Activated CD4-positive, CD25-positive, alpha-beta regulatory T cell treated with anti-CD3 and anti-CD28 coated beads, Interleukin-2, amount 50 U/mL, for 16 hours (primary cell): ENCODE measurements around the gene ZSWIM3.

Experiments used
- DNase-seq: peaks from one replicate; pipeline ENCODE4 v3.0.0-alpha.2; 2020; ENCODE audit warnings: low read depth, low spot score

ZSWIM3 gene

DNA sequence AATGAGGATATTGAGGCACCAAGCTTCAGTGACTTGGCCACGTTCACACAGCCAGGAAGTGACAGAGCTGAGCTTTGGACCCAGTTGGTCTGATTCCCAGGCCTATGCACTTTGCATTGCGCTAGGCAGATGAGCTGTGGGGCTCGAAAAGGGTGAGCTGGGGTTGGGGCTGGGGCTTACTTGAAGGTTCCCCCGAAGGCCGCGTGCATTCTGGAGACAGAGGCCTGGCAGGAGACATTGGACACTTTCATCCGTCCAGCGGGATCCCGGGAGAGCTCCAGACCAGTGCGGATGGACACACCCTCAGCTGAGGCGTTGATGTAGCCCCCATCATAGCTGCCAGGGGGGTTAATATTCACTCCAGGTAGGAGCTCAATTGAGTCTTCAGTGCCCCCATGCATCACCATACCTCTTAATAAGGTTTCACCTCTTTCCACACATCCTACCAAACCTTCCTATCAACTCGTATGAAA is 52.0 kb downstream of the ZSWIM3 start:
- no peak for DNase-seq

DNA sequence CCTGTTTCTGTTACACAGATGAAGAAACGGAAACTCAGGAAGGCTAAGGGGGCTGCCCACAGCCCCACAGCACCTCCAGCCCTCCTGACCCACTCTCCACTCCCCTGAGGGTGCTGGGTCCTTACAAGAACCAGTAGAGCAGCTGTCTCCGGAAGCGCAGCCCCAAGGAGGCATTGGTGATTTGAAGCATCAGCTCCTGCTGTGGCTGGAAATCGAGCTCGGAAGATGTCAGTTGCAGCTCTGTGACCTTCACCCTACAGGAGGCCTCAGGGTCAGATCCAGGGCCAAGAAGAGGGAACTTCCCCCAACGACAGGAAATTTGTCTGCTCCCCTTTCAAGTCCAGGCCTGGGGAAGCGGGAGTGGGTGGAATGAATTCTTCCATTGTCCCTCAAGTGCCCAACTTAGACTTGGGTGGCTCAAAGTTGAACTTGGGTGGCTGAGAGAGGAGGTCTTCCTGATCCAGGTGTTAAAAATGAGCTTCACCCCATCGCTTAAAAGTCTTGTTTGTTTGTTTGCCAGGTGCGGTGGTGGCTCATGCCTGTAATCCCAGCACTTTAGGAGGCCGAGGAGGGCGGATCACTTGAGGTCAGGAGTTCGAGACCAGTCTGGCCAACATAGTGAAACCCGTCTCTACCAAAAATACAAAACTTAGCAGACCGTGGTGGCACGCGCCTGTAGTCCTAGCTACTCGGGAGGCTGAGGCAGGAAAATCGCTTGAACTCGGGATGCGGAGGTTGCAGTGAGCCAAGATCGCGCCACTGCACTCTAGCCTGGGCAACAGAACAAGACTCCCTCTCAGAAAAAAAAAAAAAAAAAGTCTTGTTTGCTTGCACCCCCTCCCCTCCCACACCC is 52.6 kb downstream of the ZSWIM3 start:
- DNase-seq = no peak

DNA sequence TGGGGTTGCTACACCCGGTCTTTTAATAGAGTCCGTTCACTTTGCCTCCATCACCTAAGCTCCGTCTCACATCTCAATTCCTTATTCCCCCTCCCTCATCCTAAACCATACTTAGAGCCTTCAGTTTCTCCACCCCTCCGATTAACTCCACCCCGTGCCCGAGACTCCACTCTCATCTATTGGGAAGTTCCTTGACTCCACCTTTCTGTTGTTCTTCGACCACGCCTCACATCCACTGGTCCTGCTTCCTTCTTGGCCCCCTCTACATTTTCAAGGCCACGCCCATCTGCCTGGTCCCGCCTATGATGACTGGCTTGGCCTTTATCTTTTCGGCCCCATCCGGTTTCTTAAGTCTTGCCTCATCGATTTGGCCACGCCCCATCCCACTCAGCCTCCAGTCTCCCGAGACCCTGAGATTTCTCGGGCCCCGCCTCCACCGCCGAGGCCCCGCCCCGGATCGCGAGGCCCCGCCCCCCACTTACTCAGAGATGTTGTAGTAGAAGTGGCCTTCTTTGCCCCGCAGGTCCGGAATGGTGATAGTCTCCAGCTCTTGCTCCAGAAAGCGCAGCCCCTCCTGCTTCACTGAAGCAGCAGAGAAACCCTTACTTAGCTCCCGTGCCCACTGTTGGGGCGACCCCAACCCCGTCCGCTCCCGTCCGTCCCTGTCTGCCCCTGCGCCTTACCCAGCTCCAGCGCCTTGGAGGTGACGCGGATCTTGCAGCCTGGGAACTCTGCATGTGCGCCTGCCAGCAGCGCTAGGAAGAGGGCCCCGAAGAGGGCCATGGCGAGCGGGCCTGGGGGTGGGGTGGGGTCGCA is 53.5 kb downstream of the ZSWIM3 start:
- peak; percentile 79 for DNase-seq

DNA sequence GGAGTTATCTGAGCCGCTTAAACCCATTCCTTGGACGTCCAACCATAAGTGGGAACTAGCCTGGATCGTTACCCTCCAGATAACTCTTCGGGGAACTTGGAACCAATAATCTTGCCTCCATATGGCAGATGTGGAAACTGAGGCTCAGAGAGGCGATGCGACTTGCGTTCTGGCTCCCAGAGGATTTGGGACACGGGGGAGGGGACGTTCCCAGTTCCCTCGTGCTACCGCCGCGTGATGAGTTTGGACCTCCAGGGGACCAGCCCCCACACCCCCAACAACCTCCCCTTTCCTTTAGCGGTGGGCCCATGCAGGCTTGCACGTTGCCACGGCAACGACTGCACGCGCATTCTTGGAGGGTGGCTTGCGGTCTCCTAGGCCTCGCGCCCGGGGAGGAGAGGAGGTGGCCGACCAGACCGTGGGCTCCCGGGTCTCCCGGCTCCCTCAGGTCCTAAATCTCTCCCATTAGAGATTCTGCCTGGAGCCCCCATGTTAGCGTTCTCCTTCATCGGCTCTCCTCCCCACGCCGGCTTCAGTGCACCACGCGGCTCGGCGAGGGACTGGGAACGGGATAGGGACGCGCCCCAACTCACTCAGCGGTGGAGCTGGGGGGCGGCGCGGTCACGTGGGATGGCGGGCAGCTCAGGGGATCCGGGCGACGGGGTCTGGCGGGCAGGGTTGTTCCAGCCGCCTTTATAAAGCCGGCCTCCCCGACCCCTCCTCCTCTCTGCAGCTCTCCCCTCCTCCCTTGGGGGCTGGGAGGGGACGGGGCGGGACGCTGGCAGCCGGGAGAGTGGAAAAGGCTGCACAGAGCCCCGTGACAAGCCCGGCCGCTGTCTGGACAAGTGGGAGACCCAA is 54.3 kb downstream of the ZSWIM3 start, which contains the start of gene PLTP:
Gene PLTP, minus strand, starts transcription at position 670 of the 858 bp plus-strand sequence. CDS start 703 bp downstream, outside the sequence.
- DNase-seq = no peak

DNA sequence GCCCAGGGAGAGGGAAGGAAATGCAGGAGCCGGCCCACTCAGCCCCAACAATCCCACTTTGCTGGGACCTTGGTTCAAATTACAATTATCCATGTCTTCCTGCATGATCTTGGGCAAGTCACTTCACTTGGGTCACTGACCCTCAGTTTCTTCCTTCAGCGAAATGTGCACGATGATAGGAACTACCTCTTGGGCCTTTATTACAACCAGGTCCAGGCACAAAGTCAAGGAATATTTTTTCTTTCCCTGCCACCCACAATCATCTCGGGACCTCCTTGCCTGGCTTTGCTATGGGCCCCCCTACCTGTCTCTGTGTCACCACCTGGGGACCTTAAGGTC is 54.9 kb downstream of the ZSWIM3 start:
- no peak for DNase-seq

DNA sequence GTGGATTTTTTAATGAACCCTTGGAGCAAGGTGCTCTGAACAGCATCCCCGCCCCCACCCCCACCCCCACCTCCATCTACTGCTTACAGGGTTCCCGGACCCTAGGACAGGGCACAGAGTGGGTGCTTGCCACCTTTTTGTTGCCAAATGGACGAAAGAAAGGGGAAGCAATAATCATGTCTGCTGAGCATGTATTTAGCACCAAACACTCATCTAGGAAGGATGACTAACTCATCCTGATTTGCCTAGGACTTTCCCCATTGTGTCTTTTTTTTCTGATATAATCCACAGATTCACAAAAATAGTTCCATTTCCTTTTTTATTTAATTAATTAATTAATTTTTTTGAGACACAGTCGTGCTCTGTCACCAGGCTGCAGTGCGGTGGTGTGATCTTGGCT is 55.7 kb downstream of the ZSWIM3 start:
- no peak for DNase-seq

DNA sequence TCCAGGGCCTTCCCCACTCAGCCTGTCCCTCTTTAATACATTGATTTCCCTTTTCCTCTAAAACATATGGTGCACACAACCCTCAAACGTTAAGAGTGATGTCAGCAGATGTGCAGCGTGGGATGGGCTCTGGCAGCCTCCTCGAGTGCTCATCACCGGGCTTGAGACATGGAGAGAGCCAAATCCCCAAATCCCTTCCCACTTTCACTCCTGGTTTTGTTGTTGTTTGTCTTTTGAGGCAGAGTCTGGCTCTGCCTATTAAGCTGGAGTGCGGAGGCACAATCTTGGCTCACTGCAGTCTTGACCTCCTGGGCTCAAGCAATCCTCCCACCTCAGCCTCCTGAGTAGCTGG is 60.4 kb downstream of the ZSWIM3 start:
- no peak for DNase-seq

DNA sequence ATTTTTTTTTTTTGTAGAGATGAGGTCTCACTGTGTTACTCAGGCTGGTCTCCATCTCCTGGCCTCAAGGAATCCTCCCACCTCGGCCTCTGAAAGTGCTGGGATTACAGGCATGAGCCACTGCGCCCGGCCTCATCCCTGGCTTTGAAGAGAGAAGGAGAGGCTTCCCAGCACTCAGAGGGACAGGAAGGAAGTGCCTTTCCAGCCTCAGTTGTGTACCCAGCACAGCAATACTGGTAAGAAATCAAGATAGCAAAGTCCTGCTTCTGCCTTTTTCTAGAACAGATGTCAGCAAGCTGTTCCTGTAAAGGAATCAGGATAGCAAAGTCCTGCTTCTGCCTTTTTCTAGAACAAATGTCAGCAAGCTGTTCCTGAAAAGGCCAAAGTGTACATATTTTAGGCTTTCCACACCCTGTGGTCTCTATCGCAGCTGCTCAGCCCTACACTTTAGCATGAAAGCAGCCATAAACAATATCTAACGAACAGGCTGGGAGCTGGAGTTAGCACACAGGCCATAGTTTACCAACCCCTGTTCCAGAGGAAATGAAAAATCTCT is 60.8 kb downstream of the ZSWIM3 start:
- DNase-seq = no peak

DNA sequence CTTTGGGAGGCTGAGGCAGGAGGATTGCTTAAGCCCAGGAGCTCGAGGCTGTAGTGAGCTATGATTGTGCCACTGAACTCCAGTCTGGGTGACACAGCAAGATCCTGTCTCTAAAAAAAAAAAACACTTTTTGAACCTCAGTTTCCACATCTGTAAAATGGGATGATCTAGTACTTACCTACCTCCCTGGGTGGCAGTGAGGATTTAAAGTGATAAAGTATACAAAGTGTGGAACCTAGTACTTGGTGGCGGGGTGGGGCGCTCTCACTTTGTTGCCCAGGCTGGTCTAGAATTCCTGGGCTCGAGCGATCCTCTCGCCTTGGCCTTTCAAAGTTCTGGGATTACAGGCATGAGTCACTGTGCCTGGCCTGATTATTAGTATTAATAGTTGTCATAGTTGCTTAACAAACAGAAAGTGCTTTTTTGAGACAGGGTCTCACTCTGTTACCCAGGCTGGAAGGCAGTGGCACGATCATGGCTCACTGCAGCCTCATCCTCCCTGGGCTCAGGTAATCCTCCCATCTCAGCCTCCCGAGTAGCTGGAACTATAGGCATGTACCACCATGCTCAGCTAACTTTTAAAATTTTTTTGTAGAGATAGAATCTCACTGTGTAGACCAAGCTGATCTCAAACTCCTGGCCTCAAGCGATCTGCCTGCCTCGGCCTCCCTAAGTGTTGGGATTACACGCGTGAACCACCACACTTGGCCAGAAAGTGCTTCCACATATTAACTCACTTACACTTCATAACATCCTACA is 61.5 kb downstream of the ZSWIM3 start:
- DNase-seq = no peak

DNA sequence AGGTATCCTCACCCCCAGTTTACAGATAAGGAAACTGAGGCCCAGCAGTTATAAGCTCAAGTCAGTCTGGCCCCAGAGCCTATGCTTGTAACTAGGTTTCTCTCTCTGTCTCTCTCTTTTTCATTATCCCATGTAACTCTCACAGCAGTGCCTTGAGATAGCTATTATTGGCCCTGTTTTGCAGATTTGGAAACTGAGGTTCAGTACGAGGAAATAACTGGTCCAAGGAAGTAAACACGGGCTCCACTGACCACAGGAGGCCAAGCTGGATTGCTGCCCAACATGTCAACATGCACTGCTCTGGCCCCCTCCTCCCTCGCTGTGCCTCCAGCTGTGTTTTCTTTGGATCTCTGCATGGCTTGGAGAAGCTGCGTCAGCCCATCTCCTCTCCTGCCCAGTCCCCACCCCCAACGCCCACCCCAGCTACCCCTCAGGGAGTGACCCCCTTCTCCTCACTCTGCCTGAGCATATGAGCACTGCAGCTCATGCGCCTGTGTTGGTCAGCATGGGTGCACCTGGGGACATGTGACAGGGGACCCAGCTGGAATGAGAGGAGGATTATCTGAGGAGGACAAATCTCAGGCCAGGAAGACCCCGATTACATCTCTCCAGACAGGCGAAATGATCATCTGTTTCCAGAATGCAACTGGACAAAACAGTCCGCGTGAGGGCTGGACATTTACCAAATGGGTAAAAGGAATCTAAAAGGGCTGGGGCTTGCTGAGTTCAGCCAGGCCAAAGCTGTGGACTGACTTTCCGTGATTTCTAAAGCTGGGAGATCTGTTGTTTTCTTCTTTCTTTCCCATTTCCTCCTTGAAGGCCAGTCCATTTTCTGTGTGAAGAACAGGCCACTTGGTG is 62.4 kb downstream of the ZSWIM3 start:
- no peak for DNase-seq

DNA sequence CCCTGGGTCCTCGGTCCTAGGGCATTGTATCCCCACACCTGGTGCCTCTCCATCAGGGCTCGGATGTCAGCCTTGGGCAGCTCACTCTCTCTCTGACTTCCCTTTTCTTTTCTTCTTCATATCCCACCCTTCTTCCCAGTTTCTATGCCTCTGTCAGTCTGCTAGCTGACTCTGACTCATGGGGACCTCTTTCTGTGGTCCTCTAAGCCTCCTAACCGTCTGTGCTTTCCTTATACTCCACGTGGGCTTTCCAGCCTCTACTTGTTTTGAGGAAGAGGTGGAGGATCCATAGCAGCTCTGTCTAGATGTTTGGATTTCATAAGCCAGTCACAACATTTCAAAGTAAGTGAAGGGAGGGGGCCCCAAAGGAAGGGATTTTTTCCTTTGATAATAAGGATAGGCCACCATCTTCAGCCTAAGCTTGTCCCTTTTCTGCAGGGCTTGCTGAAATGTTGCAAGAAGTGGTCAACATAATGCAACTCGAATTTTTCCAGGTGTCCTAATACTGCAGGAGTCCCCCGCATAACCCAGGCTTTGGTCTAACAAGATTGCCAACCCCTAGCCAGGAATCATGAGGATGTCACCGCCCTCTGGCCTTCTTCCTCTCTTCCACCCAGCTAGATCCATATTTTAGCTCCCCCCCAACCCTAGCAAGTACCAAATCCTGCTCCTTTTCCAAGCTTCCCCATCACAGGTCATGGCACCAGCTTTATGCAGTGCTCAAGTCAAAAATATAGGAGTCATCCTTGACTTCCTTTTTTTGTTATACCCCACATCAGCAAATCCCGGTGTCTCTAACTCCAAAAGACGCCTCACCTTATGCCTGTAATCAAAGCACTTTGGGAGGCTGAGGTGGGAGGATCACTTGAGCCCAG is 63.3 kb downstream of the ZSWIM3 start:
- DNase-seq = no peak

DNA sequence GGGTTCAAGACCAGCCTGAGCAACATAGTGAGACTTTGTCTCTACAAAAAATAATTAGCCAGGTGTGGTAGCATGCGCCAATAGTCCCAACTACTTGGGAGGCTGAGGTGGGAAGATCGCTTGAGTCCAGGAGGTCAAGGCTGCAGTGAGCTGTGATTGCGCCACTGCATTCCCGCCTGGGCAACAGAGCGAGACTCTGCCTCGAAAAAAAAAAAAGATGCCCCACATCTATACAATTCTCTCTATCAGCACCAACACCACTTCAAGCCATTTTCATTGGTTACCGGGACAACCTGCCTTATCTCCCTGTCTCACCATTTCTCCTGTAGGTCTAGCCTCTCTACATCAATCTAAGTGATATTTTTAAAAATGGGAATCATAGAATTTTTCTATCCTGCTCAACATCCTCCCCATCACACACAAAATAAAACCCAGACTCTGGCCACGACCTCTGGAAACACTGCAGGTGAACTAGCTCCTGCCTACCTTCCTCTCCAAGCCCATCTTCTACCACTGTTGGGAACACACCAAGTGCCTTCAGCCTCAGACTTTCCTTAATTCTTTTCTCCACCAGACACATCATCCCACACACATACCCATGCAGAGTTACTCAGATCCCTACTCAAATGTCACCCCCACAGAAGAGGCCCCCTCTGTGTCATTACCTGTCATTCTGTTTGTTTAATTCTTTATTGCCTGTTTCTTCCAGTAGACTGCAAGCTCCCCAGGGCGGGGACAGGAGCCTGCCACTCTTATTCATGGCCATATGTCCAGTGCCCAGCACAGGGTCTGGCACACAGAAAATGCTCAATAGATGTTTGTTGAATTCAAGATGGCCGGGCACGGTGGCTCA is 64.1 kb downstream of the ZSWIM3 start:
- DNase-seq = no peak

DNA sequence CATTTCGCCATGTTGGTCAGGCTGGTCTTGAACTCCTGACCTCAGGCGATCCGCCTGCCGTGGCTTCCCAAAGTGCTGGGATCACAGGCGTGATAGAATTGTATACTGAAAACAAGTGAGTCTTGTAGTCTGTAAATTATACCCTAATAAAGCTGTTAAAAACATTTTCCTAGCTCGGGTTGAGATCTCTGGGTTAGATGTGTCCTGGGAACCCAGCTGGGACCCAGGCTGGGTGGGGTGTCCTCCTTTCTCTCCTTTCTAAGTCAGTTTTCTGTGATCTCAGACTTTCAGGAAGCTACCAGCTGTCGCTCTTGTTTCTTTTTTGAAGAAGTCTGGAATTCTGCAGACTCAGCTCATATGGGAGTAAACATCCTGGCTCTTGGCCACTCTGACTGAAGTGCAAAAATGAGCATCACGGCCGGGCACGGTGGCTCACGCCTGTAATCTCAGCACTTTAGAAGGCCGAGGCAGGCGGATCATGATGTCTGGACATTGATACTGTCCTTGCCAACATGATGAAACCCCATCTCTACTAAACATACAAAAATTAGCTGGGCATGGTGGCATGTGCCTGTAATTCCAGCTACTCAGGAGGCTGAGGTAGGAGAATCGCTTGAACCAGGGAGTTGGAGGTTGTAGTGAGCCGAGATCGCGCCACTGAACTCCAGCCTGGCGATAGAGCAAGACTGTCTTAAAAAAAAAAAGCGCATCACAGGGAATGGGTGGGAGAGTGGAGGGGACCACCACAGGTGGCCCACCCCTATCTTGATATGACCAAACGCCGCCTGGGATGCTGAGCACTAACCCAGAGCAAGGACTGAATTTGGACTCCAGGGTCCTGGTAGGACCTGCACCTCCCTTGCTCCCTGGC is 67.2 kb downstream of the ZSWIM3 start:
- DNase-seq = no peak

DNA sequence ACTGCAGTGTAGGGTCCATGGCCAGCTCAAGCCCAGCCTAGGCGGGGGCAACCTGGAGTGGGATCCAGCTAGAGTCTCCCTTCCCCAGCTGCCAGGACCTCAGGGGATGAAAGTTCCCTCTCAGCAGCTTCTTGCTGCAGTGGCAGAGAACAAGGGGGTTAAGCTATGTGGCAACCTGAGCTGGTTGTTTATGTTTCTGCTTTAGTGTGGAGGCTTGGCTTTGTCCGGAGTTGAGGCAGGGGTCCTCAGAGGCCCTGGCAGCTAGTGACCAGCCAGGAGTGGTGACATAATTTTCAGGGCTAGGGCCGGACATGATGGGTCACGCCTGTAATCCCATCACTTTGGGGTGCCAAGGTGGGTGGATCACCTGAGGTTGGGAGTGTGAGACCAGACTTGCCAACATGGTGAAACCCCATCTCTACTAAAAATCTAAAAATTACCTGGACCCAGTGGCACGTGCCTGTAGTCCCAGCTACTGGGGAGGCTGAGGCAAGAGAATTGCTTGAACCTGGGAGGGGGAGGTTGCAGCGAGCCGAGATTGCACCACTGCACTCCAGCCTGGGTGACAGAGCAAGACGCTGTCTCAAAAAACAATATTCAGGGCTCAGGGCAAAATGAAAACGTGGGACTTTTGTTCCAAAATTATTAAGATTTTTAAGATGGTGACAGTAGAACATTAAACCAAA is 68.5 kb downstream of the ZSWIM3 start:
- no peak for DNase-seq

DNA sequence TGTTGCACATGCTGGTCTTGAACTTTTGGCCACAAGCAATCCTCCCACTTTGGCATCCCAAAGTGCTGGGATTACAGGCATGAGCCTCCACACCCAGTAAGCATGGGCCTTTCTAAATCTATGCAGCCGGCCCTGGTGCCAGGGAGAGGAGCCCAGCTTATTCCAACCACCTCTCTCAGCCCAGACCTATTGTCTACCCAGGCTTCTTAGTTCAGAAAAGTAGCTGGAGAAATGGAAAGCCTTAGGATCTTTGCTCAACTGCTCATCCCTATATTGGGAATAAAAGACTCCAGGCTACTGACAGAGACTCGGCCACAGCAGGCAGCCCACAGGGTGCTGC is 69.3 kb downstream of the ZSWIM3 start:
- no peak for DNase-seq

DNA sequence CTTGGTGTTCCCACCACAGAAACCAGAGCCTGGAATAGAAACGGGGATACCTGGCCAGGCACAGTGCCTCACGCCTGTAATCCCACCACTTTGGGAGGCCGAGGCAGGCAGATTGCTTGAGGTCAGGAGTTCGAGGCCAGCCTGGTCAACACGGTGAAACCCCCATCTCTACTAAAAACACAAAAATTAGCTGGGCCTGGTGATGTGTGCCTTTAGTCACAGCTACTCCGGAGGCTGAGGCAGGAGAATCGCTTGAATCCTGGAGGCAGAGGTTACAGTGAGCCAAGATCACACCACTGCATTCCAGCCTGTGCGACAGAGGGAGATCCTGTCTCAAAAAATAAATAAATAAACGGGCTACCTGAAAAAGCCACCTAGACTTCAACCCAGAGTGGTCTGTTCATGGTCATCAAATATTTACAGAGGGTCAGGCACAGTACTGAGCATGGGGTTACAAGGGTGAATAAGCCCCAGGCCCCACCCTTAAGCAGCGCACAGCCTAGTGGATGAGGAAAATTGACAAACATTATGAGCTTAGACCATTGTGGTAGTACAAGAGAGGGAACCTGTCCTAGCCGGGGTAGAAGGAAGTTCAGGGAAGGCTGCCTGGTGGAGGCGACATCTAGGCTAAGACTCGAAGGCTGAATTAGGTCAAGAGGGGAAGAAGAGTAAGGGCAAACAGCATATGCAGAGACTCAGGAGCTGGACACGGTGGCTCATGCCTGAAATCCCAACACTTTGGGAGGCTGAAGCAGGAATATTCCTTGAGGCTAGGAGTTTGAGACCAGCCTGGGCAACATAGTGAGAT is 69.9 kb downstream of the ZSWIM3 start:
- no peak for DNase-seq
